ENCODE data around the gene CYB561D1. TPM values are rescaled to one million over a fixed set of nuclear protein-coding genes. Genes with fewer than 3 reads are reported as not detected.

Gene CYB561D1
- total and polyA plus RNA-seq, 2 of the 8 experiments (the other 6 are each of a cell fraction or from before 2014, with no cell fraction given), result 3.6 to 3.8 TPM

GRCh38 chr1:109517337-109517736, 23.4 kb downstream of the CYB561D1 start:
- CTCF ChIA-PET (ENCODE audit: partially characterized antibody), result interaction anchor here (24.3 to 43.7 kb wide), 2 partner anchors 17 to 22 kb away, joined by 666 to 1755 read pairs; partner anchors contain the start of genes ATXN7L2, CYB561D1 and GPR61
- Histone ChIP-seq H2BK12ac (ENCODE audit: low read depth, low read length) (no peak overlapping the region), H3K27me3 (replicated peaks in 1 of 4; ENCODE audit: control insufficient read depth in 3 of 4, extremely low read depth in 1 of 4, insufficient read depth in 3 of 4, low read length in 3 of 4) (0 out of 7 replicates have a peak, but pooled peaks cover 0 to 2% (median 0%) of the 10 kb centered on the region in 4 experiments), H2AFZ (ENCODE audit: low read length) (no peak overlapping the region), H3K14ac (ENCODE audit: insufficient read length) (no peak overlapping the region), H2BK15ac (ENCODE audit: low read length) (no peak overlapping the region), H4K8ac (ENCODE audit: extremely low read depth, insufficient read depth, low read length) (no peak overlapping the region), H3K79me2 (ENCODE audit: control insufficient read depth in 1 of 2, insufficient read depth in 2 of 2, low read length in 2 of 2) (no peaks in the 10 kb centered on the region), H4K91ac (replicated peaks; ENCODE audit: insufficient read length, low read length) (no peak overlapping the region), H3K56ac (replicated peaks; ENCODE audit: insufficient read length, low read depth, low read length) (no peak overlapping the region), H3K9ac (replicated peaks in 1 of 4; ENCODE audit: extremely low read depth in 1 of 4, low read depth in 3 of 4, low read length in 3 of 4) (no peak overlapping the region), H2BK20ac (ENCODE audit: low read length) (no peak overlapping the region), H2BK5ac (ENCODE audit: low read depth, low read length) (no peak overlapping the region), H3K36me3 (ENCODE audit: control insufficient read depth in 2 of 4, insufficient read depth in 4 of 4, low read length in 3 of 4) (no peaks in the 10 kb centered on the region), H4K5ac (ENCODE audit: insufficient read length, low read depth, low read length) (no peak overlapping the region), H3K4me2 (ENCODE audit: insufficient read depth in 1 of 2, low read depth in 2 of 2, low read length in 2 of 2) (no peak overlapping the region), H3K27ac (ENCODE audit: low read depth, low read length) (no peak overlapping the region), H3K23ac (ENCODE audit: insufficient read length) (no peak overlapping the region), H2BK120ac (replicated peaks; ENCODE audit: low read depth, low read length) (no peak overlapping the region), H3K23me2 (ENCODE audit: low read depth, low read length) (no peaks in the 10 kb centered on the region), H3K79me1 (ENCODE audit: low read depth, low read length) (no peaks in the 10 kb centered on the region), H2AK5ac (ENCODE audit: low read depth, low read length) (no peak overlapping the region), H4K20me1 (replicated peaks in 1 of 2; ENCODE audit: control insufficient read depth in 1 of 2, insufficient read depth in 2 of 2, low read length in 2 of 2) (no peaks in the 10 kb centered on the region), H3K4ac (replicated peaks; ENCODE audit: insufficient read length, low read depth, low read length) (no peak overlapping the region), H3K4me3 (ENCODE audit: extremely low read depth in 1 of 4, insufficient read depth in 2 of 4, low read depth in 3 of 4, low read length in 4 of 4) (no peak overlapping the region), H3K9me3 (ENCODE audit: insufficient read depth in 2 of 2, low read depth in 1 of 2, low read length in 1 of 2) (no peaks in the 10 kb centered on the region), H3K4me1 (replicated peaks in 1 of 4; ENCODE audit: control insufficient read depth in 3 of 4, insufficient read depth in 4 of 4, low read length in 3 of 4) (no peaks in the 10 kb centered on the region), H3K18ac (ENCODE audit: extremely low read depth, low read length) (no peak overlapping the region)
- 85% methylated on average over 5 of the region's 5 CpGs; no CpG with 5 or more reads in 1 of the 2 experiments for WGBS, 2 experiments (ENCODE audit: extremely low coverage in 1 of 2, insufficient coverage in 1 of 2, insufficient read length in 1 of 2, insufficient replicate concordance in 2 of 2, low coverage in 1 of 2, low lambda C conversion rate in 2 of 2, missing lambda C conversion rate in 1 of 2)
- FAIRE-seq (no peak), DNase-seq (ENCODE audit: low read depth in 1 of 2, low spot score in 2 of 2) (no peak)
- TF ChIP-seq TAF1 (IDR thresholded peaks at IDR 0.05; ENCODE audit: low read depth, low read length) (no peak), MAX (IDR thresholded peaks at IDR 0.05) (no peak), TAF7 (optimal IDR thresholded peaks at IDR 0.05; ENCODE audit: borderline replicate concordance, low read depth, low read length) (no peak), SUZ12 (IDR thresholded peaks at IDR 0.05; ENCODE audit: low read length) (no peak), CHD2 (IDR thresholded peaks at IDR 0.05; ENCODE audit: low read length) (no peak), RBBP5 (IDR thresholded peaks at IDR 0.05; ENCODE audit: borderline replicate concordance, low read depth, low read length) (no peak), KDM5A (IDR thresholded peaks at IDR 0.05; ENCODE audit: low read length) (no peak)
- POLR2A ChIA-PET (ENCODE audit: partially characterized antibody), result interaction anchor here (1.2 kb wide), 1 partner anchor 13 kb away, joined by 3 read pairs; no protein-coding TSS in a partner anchor

Measured in H1 (cell line).